Measurements from ENCODE around the gene MRPS5. TPM values are rescaled to one million over a fixed set of nuclear protein-coding genes. Genes with fewer than 3 reads are reported as not detected.
"Not testable (repeated sequence)": the region's sequence is repeated elsewhere in the genome, so short reads cannot be mapped to it uniquely, and the experiment has no call there.

Gene MRPS5
- total RNA-seq, 2 experiments from 2014 or later, result 90.4 to 96.0 TPM

- CTCF ChIA-PET, result interaction anchor here (0.9 to 5.8 kb wide), 5 partner anchors 12 to 39 kb away, joined by 3 to 39 read pairs (median 6); no protein-coding TSS in a partner anchor
- H3K4me1 Mint-ChIP-seq (ENCODE audit: low read depth), result peaks cover 83% of the 10 kb centered on the region
- peaks cover 25% of the 10 kb centered on the region for H3K9me3 Mint-ChIP-seq
- H3K4me3 Mint-ChIP-seq, result no peak overlapping the region
- intact Hi-C loops (cut with micrococcal nuclease), result no loop called here
- no peak overlapping the region for H3K27ac Mint-ChIP-seq
- peaks cover 10% of the 10 kb centered on the region for H3K36me3 Mint-ChIP-seq (ENCODE audit: low read depth)
- no peaks in the 10 kb centered on the region for H3K27me3 Mint-ChIP-seq (ENCODE audit: low read depth)
- DNase-seq, result no peak
Observed at GRCh38 chr2:95040426-95040825, 81.2 kb downstream of the MRPS5 start.

GRCh38 chr2:95039978-95040377 lies 81.6 kb downstream of the MRPS5 start:
- H3K4me1 Mint-ChIP-seq (ENCODE audit: low read depth), result peaks cover 84% of the 10 kb centered on the region
- DNase-seq, result no peak
- no peaks in the 10 kb centered on the region for H3K27me3 Mint-ChIP-seq (ENCODE audit: low read depth)
- H3K36me3 Mint-ChIP-seq (ENCODE audit: low read depth), result peaks cover 10% of the 10 kb centered on the region
- intact Hi-C loops (cut with micrococcal nuclease), result no loop called here
- no peak overlapping the region for H3K4me3 Mint-ChIP-seq
- no peak overlapping the region for H3K27ac Mint-ChIP-seq
- CTCF ChIA-PET, result interaction anchor here (1.0 to 5.8 kb wide), 4 partner anchors 13 to 39 kb away, joined by 4 to 39 read pairs (median 8); no protein-coding TSS in a partner anchor
- H3K9me3 Mint-ChIP-seq, result peaks cover 25% of the 10 kb centered on the region

GRCh38 chr2:95039363-95039762 lies 82.2 kb downstream of the MRPS5 start:
- intact Hi-C loops (cut with micrococcal nuclease), result no loop called here
- peak overlapping the region; percentile 63 for H3K27ac Mint-ChIP-seq
- no peak overlapping the region for H3K4me3 Mint-ChIP-seq
- no peaks in the 10 kb centered on the region for H3K27me3 Mint-ChIP-seq (ENCODE audit: low read depth)
- H3K4me1 Mint-ChIP-seq (ENCODE audit: low read depth), result peaks cover 87% of the 10 kb centered on the region
- peaks cover 10% of the 10 kb centered on the region for H3K36me3 Mint-ChIP-seq (ENCODE audit: low read depth)
- DNase-seq, result no peak
- peaks cover 25% of the 10 kb centered on the region for H3K9me3 Mint-ChIP-seq
- CTCF ChIA-PET, result interaction anchor here (1.4 to 5.8 kb wide), 3 partner anchors 16 to 40 kb away, joined by 6 to 39 read pairs (median 10); no protein-coding TSS in a partner anchor

- CTCF ChIA-PET, result interaction anchor here (2.0 to 5.8 kb wide), 2 partner anchors 16 to 40 kb away, joined by 10 to 39 read pairs; no protein-coding TSS in a partner anchor
- intact Hi-C loops (cut with micrococcal nuclease), result no loop called here
- no peaks in the 10 kb centered on the region for H3K27me3 Mint-ChIP-seq (ENCODE audit: low read depth)
Observed at GRCh38 chr2:95038635-95039298, 82.8 kb downstream of the MRPS5 start.

GRCh38 chr2:95037841-95038585 lies 83.6 kb downstream of the MRPS5 start:
- intact Hi-C loops (cut with micrococcal nuclease); CTCF ChIA-PET; H3K27me3 Mint-ChIP-seq (ENCODE audit: low read depth); H3K4me3 Mint-ChIP-seq; DNase-seq; H3K36me3 Mint-ChIP-seq (ENCODE audit: low read depth): not testable (repeated sequence)
- peak overlapping the region; percentile 63 for H3K27ac Mint-ChIP-seq
- H3K9me3 Mint-ChIP-seq, result peaks cover 25% of the 10 kb centered on the region
- peaks cover 84% of the 10 kb centered on the region for H3K4me1 Mint-ChIP-seq (ENCODE audit: low read depth)

More at GRCh38 chr2:95038635-95039298, 82.8 kb downstream of the MRPS5 start:
- Mint-ChIP-seq H3K9me3 (peaks cover 25% of the 10 kb centered on the region), H3K36me3 (ENCODE audit: low read depth) (peaks cover 10% of the 10 kb centered on the region), H3K4me3 (no peak overlapping the region), H3K4me1 (ENCODE audit: low read depth) (peaks cover 89% of the 10 kb centered on the region), H3K27ac (peak overlapping the region; percentile 63)
- no peak for DNase-seq

- intact Hi-C loops (cut with micrococcal nuclease), result no loop called here
- Mint-ChIP-seq H3K9me3 (peaks cover 25% of the 10 kb centered on the region), H3K36me3 (ENCODE audit: low read depth) (peaks cover 10% of the 10 kb centered on the region), H3K4me3 (no peak overlapping the region), H3K27me3 (ENCODE audit: low read depth) (no peaks in the 10 kb centered on the region), H3K27ac (peak overlapping the region; percentile 63), H3K4me1 (ENCODE audit: low read depth) (peaks cover 82% of the 10 kb centered on the region)
- CTCF ChIA-PET, result no interaction called here
- no peak for DNase-seq
Observed at GRCh38 chr2:95037384-95037839, 84.2 kb downstream of the MRPS5 start.

GRCh38 chr2:95036596-95037383 lies 84.8 kb downstream of the MRPS5 start:
- H3K4me1 Mint-ChIP-seq (ENCODE audit: low read depth), result peaks cover 80% of the 10 kb centered on the region
- H3K27ac Mint-ChIP-seq, result peak overlapping the region; percentile 48
- no peak overlapping the region for H3K4me3 Mint-ChIP-seq
- peaks cover 25% of the 10 kb centered on the region for H3K9me3 Mint-ChIP-seq
- no peak for DNase-seq
- H3K27me3 Mint-ChIP-seq (ENCODE audit: low read depth), result no peaks in the 10 kb centered on the region
- intact Hi-C loops (cut with micrococcal nuclease), result no loop called here
- H3K36me3 Mint-ChIP-seq (ENCODE audit: low read depth), result peaks cover 10% of the 10 kb centered on the region
- CTCF ChIA-PET, result no interaction called here

Other genes starting within 250 kb of the MRPS5 start
- 10 to 100 TPM; 22.3 to 23.5 TPM for gene MAL, start 96.1 kb downstream of the MRPS5 start, total RNA-seq
- gene ZNF514, start 38.0 kb upstream of the MRPS5 start, total RNA-seq, result 1 to 10 TPM; 9.1 to 9.7 TPM
- gene ZNF2, start 44.0 kb upstream of the MRPS5 start, total RNA-seq, result 1 to 10 TPM; 2.6 to 3.1 TPM
- 1 to 10 TPM; 2.7 to 3.1 TPM for gene ZNF892, start 85.7 kb upstream of the MRPS5 start, total RNA-seq
- under 1 TPM; 0.45 to 0.89 TPM for gene PROM2, start 152.6 kb upstream of the MRPS5 start, total RNA-seq
- not detected for gene KCNIP3, start 175.5 kb upstream of the MRPS5 start, total RNA-seq